HepG2 (cell line): ENCODE results near the gene LTK. TPM values are rescaled to one million over a fixed set of nuclear protein-coding genes. Genes with fewer than 3 reads are reported as not detected.

Source experiments
- AKAP8 ChIP-seq: sonication (generic); formaldehyde crosslinking; IDR thresholded peaks from 2 replicates; pipeline ENCODE4 v1.5.1; 2020; ENCODE audit warnings: mild to moderate bottlenecking, missing genetic modification reagents
- ETV6 ChIP-seq: sonication (generic); formaldehyde crosslinking; conservative IDR thresholded peaks from 2 replicates; pipeline ENCODE4 v1.4.0; 2020; ENCODE audit warnings: missing genetic modification reagents
- HMG20B ChIP-seq: conservative IDR thresholded peaks from 2 replicates; pipeline ENCODE4 v1.6.1; 2016; ENCODE audit warnings: missing genetic modification reagents, missing compliant biosample characterization
- KDM2A ChIP-seq: sonication (generic); formaldehyde crosslinking; IDR thresholded peaks from 2 replicates; pipeline ENCODE4 v1.4.0; 2020; ENCODE audit warnings: low read depth, missing genetic modification reagents, borderline replicate concordance
- MEF2D ChIP-seq: sonication (generic); formaldehyde crosslinking; IDR thresholded peaks from 2 replicates; pipeline ENCODE4 v1.5.1; 2020; ENCODE audit warnings: mild to moderate bottlenecking, missing genetic modification reagents
- NFYB ChIP-seq: sonication (generic); formaldehyde crosslinking; IDR thresholded peaks from 2 replicates; pipeline ENCODE4 v1.4.0; 2020; ENCODE audit warnings: missing genetic modification reagents
- RAD21 ChIP-seq: fragments of 450-650 bp; formaldehyde crosslinking; IDR thresholded peaks from 2 replicates; pipeline ENCODE4 v1.5.0; 2020; ENCODE audit warnings: mild to moderate bottlenecking
- SMARCC2 ChIP-seq: fragments of 450-650 bp; IDR thresholded peaks from 2 replicates; pipeline ENCODE4 v1.6.1; 2017; ENCODE audit warnings: antibody characterized with exemption, mild to moderate bottlenecking
- SNAPC2 ChIP-seq: sonication (generic); formaldehyde crosslinking; IDR thresholded peaks from 2 replicates; pipeline ENCODE4 v1.8.1; 2022; ENCODE audit warnings: mild to moderate bottlenecking, missing genetic modification reagents
- SOX6 ChIP-seq, 2 experiments: fragments of 450-650 bp in 1 of 2; sonication (generic) in 1 of 2; formaldehyde crosslinking in 1 of 2; IDR thresholded peaks; 2 replicates each; pipeline versions ENCODE4 v1.4.0 to v1.6.1; 2017 to 2020; ENCODE audit warnings: antibody characterized with exemption in 1 of 2, mild to moderate bottlenecking in 1 of 2, missing genetic modification reagents in 1 of 2
- TSC22D2 ChIP-seq: sonication (generic); formaldehyde crosslinking; IDR thresholded peaks from 2 replicates; pipeline ENCODE4 v1.5.1; 2020; ENCODE audit warnings: missing genetic modification reagents, mild to moderate bottlenecking, borderline replicate concordance
- ZBTB38 ChIP-seq: sonication (generic); formaldehyde crosslinking; IDR thresholded peaks from 2 replicates; pipeline ENCODE4 v1.5.1; 2020; ENCODE audit warnings: mild to moderate bottlenecking, missing genetic modification reagents
- ZFP36 ChIP-seq: fragments of 150-350 bp; IDR thresholded peaks from 2 replicates; pipeline ENCODE4 v1.6.1; 2018; ENCODE audit warnings: borderline replicate concordance, low read length, low read depth; ENCODE audit not compliant: partially characterized antibody
- ZNF101 ChIP-seq: sonication (generic); formaldehyde crosslinking; IDR thresholded peaks from 2 replicates; pipeline ENCODE4 v1.4.0; 2020; ENCODE audit warnings: mild to moderate bottlenecking, low read depth, missing genetic modification reagents, borderline replicate concordance
- ZNF251 ChIP-seq: sonication (generic); formaldehyde crosslinking; IDR thresholded peaks from 2 replicates; pipeline ENCODE4 v1.9.0; 2021; ENCODE audit warnings: mild to moderate bottlenecking, missing genetic modification reagents
- ZNF546 ChIP-seq: sonication (generic); formaldehyde crosslinking; conservative IDR thresholded peaks from 2 replicates; pipeline ENCODE4 v1.8.1; 2023; ENCODE audit warnings: mild to moderate bottlenecking, missing genetic modification reagents
- ZNF678 ChIP-seq: sonication (generic); formaldehyde crosslinking; IDR thresholded peaks from 2 replicates; pipeline ENCODE4 v1.4.0; 2020; ENCODE audit warnings: mild to moderate bottlenecking, missing genetic modification reagents
- ZZZ3 ChIP-seq: sonication (generic); formaldehyde crosslinking; IDR thresholded peaks from 2 replicates; pipeline ENCODE4 v1.4.0; 2020; ENCODE audit warnings: missing genetic modification reagents, mild to moderate bottlenecking, borderline replicate concordance
- polyA plus RNA-seq, 8 experiments: library from polyadenylated mRNA; depleted of rRNA in 3 of 8; stranded (reverse) in 7 of 8; unstranded in 1 of 8; fragments of >200 nt; fragmentation: Illumina TruSeq in 4 of 8; extraction: Trizol in 4 of 8; gene quantifications; 2 replicates each; pipeline versions ENCODE4 v1.2.1 to v1.2.3, GENCODE V29; 2011 to 2016; ENCODE audit warnings: low read depth in 4 of 8, missing spikeins in 1 of 8, mixed read lengths in 1 of 8; ENCODE audit not compliant: insufficient read depth in 1 of 8
- total RNA-seq, 5 experiments: library from RNA; depleted of rRNA; stranded (reverse); fragments of >200 nt; fragmentation: Illumina TruSeq; extraction: Trizol; gene quantifications; 2 replicates each; pipeline ENCODE4 v1.2.3, GENCODE V29; 2016; ENCODE audit warnings: low read depth in 1 of 5
- TF ChIP-seq, protein P1 (sequence below): IDR thresholded peaks from 2 replicates; pipeline ENCODE4 v1.6.1; 2016; ENCODE audit warnings: mild to moderate bottlenecking, missing biosample characterization, missing genetic modification reagents
- TF ChIP-seq, protein P2 (sequence below): sonication (generic); formaldehyde crosslinking; IDR thresholded peaks from 2 replicates; pipeline ENCODE4 v1.5.1; 2020; ENCODE audit warnings: missing genetic modification reagents, mild to moderate bottlenecking, borderline replicate concordance
- TF ChIP-seq, protein P3 (sequence below): sonication (generic); formaldehyde crosslinking; IDR thresholded peaks from 2 replicates; pipeline ENCODE4 v1.5.0; 2020; ENCODE audit warnings: missing genetic modification reagents
- TF ChIP-seq, protein P4 (sequence below): sonication (generic); formaldehyde crosslinking; IDR thresholded peaks from 2 replicates; pipeline ENCODE4 v1.8.1; 2023; ENCODE audit warnings: mild to moderate bottlenecking, missing genetic modification reagents
- TF ChIP-seq, protein P5 (sequence below): sonication (generic); formaldehyde crosslinking; IDR thresholded peaks from 2 replicates; pipeline ENCODE4 v1.5.0; 2020; ENCODE audit warnings: missing genetic modification reagents, mild to moderate bottlenecking, borderline replicate concordance
- TF ChIP-seq, protein P6 (sequence below): sonication (generic); formaldehyde crosslinking; IDR thresholded peaks from 2 replicates; pipeline ENCODE4 v1.8.1; 2023; ENCODE audit warnings: missing genetic modification reagents, mild to moderate bottlenecking, borderline replicate concordance

LTK gene
- total and polyA plus RNA-seq, 2 of the 13 experiments (the other 11 are each of a cell fraction or from before 2014, with no cell fraction given): 0.01 TPM; not detected in 1

DNA sequence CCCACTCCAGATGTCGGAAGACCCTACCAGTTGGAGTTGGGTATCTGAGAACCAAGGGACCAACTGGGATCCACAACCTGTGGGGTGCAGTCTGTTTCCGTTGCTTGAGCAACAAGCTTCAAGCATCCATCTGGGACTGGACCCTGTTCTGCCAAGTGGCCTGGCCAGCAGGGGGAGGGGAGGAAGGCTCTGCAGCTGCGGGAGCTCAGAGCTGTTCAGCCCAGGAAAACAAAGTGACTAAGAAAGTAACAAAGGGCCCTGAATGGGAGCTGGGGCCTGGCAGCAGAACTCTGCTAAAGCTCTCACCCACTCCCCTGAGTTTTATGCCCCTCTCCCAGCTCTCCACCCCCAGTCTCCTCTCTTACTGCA lies 48.1 kb upstream of the LTK start (continued):
- TF ChIP-seq, protein P1, sequence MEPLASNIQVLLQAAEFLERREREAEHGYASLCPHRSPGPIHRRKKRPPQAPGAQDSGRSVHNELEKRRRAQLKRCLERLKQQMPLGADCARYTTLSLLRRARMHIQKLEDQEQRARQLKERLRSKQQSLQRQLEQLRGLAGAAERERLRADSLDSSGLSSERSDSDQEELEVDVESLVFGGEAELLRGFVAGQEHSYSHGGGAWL (CRISPR knock-in tag): no peak
- TF ChIP-seq ZNF101 (CRISPR knock-in tag) (no peak), ZNF678 (CRISPR knock-in tag) (no peak), SOX6 (IDR thresholded peaks at IDR 0.05) (no peak), SOX6 (CRISPR knock-in tag; IDR thresholded peaks at IDR 0.05) (no peak), MEF2D (CRISPR knock-in tag) (no peak), TSC22D2 (CRISPR knock-in tag) (no peak), ETV6 (CRISPR knock-in tag) (no peak), NFYB (CRISPR knock-in tag) (no peak), ZNF251 (CRISPR knock-in tag) (no peak), SNAPC2 (no peak), AKAP8 (no peak), KDM2A (CRISPR knock-in tag) (no peak), RAD21 (CRISPR knock-in tag) (peak; percentile 67), ZZZ3 (CRISPR knock-in tag) (no peak), HMG20B (CRISPR knock-in tag) (no peak), SMARCC2 (no peak), ZFP36 (no peak), ZBTB38 (CRISPR knock-in tag) (no peak; the same call in 1 of the 2 replicates), ZNF546 (CRISPR knock-in tag) (no peak)
- TF ChIP-seq, protein P2, sequence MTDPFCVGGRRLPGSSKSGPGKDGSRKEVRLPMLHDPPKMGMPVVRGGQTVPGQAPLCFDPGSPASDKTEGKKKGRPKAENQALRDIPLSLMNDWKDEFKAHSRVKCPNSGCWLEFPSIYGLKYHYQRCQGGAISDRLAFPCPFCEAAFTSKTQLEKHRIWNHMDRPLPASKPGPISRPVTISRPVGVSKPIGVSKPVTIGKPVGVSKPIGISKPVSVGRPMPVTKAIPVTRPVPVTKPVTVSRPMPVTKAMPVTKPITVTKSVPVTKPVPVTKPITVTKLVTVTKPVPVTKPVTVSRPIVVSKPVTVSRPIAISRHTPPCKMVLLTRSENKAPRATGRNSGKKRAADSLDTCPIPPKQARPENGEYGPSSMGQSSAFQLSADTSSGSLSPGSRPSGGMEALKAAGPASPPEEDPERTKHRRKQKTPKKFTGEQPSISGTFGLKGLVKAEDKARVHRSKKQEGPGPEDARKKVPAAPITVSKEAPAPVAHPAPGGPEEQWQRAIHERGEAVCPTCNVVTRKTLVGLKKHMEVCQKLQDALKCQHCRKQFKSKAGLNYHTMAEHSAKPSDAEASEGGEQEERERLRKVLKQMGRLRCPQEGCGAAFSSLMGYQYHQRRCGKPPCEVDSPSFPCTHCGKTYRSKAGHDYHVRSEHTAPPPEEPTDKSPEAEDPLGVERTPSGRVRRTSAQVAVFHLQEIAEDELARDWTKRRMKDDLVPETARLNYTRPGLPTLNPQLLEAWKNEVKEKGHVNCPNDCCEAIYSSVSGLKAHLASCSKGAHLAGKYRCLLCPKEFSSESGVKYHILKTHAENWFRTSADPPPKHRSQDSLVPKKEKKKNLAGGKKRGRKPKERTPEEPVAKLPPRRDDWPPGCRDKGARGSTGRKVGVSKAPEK: no peak
- TF ChIP-seq, protein P3, sequence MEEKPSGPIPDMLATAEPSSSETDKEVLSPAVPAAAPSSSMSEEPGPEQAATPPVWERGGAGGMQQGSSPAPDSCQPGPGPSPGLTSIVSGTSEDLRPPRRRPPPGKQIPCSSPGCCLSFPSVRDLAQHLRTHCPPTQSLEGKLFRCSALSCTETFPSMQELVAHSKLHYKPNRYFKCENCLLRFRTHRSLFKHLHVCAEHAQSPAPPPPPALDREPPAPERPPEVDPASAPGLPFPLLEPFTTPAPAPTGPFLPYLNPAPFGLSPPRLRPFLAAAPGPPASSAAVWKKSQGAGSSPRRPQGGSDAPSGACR (CRISPR knock-in tag): no peak
- TF ChIP-seq, protein P4, sequence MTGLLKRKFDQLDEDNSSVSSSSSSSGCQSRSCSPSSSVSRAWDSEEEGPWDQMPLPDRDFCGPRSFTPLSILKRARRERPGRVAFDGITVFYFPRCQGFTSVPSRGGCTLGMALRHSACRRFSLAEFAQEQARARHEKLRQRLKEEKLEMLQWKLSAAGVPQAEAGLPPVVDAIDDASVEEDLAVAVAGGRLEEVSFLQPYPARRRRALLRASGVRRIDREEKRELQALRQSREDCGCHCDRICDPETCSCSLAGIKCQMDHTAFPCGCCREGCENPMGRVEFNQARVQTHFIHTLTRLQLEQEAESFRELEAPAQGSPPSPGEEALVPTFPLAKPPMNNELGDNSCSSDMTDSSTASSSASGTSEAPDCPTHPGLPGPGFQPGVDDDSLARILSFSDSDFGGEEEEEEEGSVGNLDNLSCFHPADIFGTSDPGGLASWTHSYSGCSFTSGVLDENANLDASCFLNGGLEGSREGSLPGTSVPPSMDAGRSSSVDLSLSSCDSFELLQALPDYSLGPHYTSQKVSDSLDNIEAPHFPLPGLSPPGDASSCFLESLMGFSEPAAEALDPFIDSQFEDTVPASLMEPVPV (CRISPR knock-in tag): no peak
- TF ChIP-seq, protein P5, sequence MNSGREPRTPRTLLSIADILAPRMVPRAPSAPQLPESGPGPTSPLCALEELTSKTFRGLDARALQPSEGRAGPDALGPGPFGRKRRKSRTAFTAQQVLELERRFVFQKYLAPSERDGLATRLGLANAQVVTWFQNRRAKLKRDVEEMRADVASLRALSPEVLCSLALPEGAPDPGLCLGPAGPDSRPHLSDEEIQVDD (CRISPR knock-in tag): no peak
- TF ChIP-seq, protein P6, sequence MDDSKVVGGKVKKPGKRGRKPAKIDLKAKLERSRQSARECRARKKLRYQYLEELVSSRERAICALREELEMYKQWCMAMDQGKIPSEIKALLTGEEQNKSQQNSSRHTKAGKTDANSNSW (CRISPR knock-in tag): no peak
